Measurements from ENCODE around the gene CASP6.

GRCh38 chr4:109672169-109672930 lies 30.9 kb downstream of the CASP6 start:
- no peak for TF ChIP-seq USF2 (IDR thresholded peaks at IDR 0.05; ENCODE audit: low read length)
- no peak for TF ChIP-seq PHF8 (conservative IDR thresholded peaks at IDR 0.05; ENCODE audit: low read depth, low read length)
- no peak for TF ChIP-seq RAD21 (IDR thresholded peaks at IDR 0.05 in 1 of 2, conservative IDR thresholded peaks at IDR 0.05 in 1 of 2; ENCODE audit: low read depth in 2 of 2, low read length in 2 of 2)
- TF ChIP-seq RFX5 (IDR thresholded peaks at IDR 0.05; ENCODE audit: borderline replicate concordance, low read depth, low read length): no peak
- TF ChIP-seq CTCF (IDR thresholded peaks at IDR 0.05; ENCODE audit: control extremely low read depth in 1 of 3, insufficient read depth in 1 of 3, low read depth in 1 of 3, low read length in 3 of 3): no peak
- no peak for TF ChIP-seq RXRA (IDR thresholded peaks at IDR 0.05; ENCODE audit: insufficient read depth, low read depth, low read length)
